Measurements from ENCODE around the gene TTC21A.

Gene TTC21A

GRCh38 chr3:39133093-39133490 is 25.6 kb downstream of the TTC21A start:
- Mint-ChIP-seq H3K27me3 (no peaks in the 10 kb centered on the region), H3K4me3 (no peak overlapping the region), H3K27ac (no peak overlapping the region), H3K36me3 (peaks cover 29% of the 10 kb centered on the region), H3K9me3 (no peaks in the 10 kb centered on the region), H3K4me1 (peaks cover 14% of the 10 kb centered on the region)
- no peak for ATAC-seq (ENCODE audit: low read depth)
- DNase-seq (ENCODE audit: low spot score in 2 of 2), result no peak

- ATAC-seq (ENCODE audit: low read depth), result no peak
- Mint-ChIP-seq H3K4me1 (peaks cover 9% of the 10 kb centered on the region), H3K27ac (no peak overlapping the region), H3K9me3 (no peaks in the 10 kb centered on the region), H3K4me3 (no peak overlapping the region), H3K27me3 (no peaks in the 10 kb centered on the region), H3K36me3 (peaks cover 29% of the 10 kb centered on the region)
- DNase-seq (ENCODE audit: low spot score in 2 of 2), result no peak
These were observed 26.3 kb downstream of the TTC21A start for GRCh38 chr3:39133822-39134221.

DNA sequence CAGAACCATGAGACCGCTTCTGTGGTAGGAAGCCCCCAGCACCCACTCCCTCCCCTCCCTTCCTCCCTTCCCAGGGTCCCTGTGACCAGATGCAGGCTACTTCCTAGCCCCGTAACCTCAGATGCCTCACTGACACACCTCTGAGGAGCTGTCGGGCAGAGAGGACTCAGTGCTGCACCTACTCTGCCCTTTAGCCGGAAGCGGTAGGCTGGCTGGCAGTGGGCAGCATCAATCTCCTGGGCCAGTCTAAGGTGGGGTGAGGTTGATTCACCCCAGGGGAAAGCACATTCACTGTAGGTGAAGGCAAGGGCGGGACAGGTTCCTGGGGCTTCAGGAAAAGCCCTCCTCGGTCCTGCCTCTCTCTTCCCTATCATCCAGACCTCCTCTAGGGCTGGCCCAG is 26.8 kb downstream of the TTC21A start:
- H3K27ac Mint-ChIP-seq, result no peak overlapping the region
- no peaks in the 10 kb centered on the region for H3K9me3 Mint-ChIP-seq
- H3K4me1 Mint-ChIP-seq, result peaks cover 9% of the 10 kb centered on the region
- ATAC-seq (ENCODE audit: low read depth) (no peak), DNase-seq (ENCODE audit: low spot score in 2 of 2) (no peak)
- peaks cover 29% of the 10 kb centered on the region for H3K36me3 Mint-ChIP-seq
- H3K27me3 Mint-ChIP-seq, result no peaks in the 10 kb centered on the region
- H3K4me3 Mint-ChIP-seq, result no peak overlapping the region

DNA sequence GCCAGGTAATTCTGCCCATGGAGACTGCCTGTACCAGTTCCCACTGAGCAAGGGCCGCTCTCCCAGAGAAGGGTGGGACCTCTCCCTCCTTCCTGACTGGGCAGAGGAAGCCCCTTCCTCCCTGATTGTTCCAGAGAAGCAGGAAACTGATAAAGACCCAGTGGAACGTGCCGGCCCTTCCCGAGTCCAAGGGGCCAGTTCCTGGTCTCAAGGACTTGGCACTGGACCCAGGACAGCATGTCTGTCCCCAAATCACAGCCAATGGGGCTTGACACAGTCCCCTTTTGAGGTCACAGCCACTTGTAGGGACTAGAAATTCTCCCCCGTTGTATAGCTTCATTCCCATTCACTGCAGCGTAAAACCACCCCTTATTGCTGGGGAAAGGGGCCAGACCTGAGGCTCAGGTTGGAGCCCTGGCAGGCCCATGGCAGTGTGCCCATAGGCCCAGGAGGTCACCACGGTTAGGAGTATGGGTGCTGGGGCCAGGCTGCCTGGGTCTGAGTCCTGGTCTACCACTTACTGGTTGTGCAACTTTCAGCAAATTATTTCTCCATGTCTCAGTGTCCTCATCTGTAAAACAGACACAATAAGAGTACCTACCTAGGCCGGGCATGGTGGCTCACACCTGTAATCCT is 27.8 kb downstream of the TTC21A start:
- Mint-ChIP-seq H3K4me3 (no peak overlapping the region), H3K27ac (no peak overlapping the region), H3K9me3 (no peaks in the 10 kb centered on the region), H3K36me3 (peaks cover 22% of the 10 kb centered on the region), H3K27me3 (no peaks in the 10 kb centered on the region), H3K4me1 (peaks cover 6% of the 10 kb centered on the region)
- DNase-seq (ENCODE audit: low spot score in 2 of 2) (no peak), ATAC-seq (ENCODE audit: low read depth) (no peak)

- peak overlapping the region; percentile 67 for H3K27ac Mint-ChIP-seq
- no peaks in the 10 kb centered on the region for H3K9me3 Mint-ChIP-seq
- peaks cover 19% of the 10 kb centered on the region for H3K36me3 Mint-ChIP-seq
- ATAC-seq (ENCODE audit: low read depth), result no peak
- H3K4me1 Mint-ChIP-seq, result peaks cover 19% of the 10 kb centered on the region
- H3K27me3 Mint-ChIP-seq, result no peaks in the 10 kb centered on the region
- H3K4me3 Mint-ChIP-seq, result no peak overlapping the region
- DNase-seq (ENCODE audit: low spot score in 2 of 2), result no peak
These were observed 29.3 kb downstream of the TTC21A start for GRCh38 chr3:39136533-39137434.

- no peak for DNase-seq (ENCODE audit: low spot score in 2 of 2)
- ATAC-seq (ENCODE audit: low read depth), result no peak
- no peak overlapping the region for H3K27ac Mint-ChIP-seq
- no peak overlapping the region for H3K4me3 Mint-ChIP-seq
- H3K9me3 Mint-ChIP-seq, result no peaks in the 10 kb centered on the region
- H3K4me1 Mint-ChIP-seq, result peaks cover 18% of the 10 kb centered on the region
- H3K36me3 Mint-ChIP-seq, result peaks cover 16% of the 10 kb centered on the region
- H3K27me3 Mint-ChIP-seq, result no peaks in the 10 kb centered on the region
These were observed 30.0 kb downstream of the TTC21A start for GRCh38 chr3:39137435-39137936.

- Mint-ChIP-seq H3K36me3 (peaks cover 20% of the 10 kb centered on the region), H3K4me3 (no peak overlapping the region), H3K27me3 (no peaks in the 10 kb centered on the region), H3K4me1 (peaks cover 17% of the 10 kb centered on the region), H3K27ac (peak overlapping the region; percentile 50), H3K9me3 (no peaks in the 10 kb centered on the region)
- DNase-seq (ENCODE audit: low spot score in 2 of 2) (no peak), ATAC-seq (ENCODE audit: low read depth) (no peak)
These were observed 30.7 kb downstream of the TTC21A start for GRCh38 chr3:39137991-39138803.

DNA sequence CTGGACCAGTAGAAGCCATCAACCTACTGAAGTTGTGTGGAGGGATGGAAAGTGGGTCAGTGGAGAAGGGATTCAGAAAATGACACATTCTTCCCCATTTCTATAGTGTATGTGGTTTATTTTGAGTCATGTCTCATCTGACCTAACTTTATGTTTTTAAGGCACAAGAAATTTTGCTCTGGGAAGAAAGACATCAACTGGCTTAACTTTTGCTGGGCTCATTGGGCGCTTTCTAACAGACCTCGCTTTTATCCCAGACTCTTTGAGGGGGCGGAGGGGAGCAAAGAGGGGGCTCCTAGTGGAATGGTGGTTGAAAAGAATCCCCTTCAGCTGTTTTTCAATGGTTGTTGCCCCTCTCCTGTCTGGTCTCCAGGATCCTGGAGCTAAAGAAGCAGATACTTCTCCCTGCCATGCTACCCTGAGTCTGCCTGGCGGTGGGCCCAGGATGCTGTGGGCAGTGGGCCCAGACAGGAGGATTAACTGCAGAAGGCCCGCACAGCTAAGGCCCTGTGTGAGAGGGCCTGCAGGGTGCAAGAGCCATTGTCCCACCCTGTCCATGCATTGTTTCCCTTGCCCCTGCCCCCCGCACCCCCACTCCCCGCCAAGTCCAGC is 31.4 kb downstream of the TTC21A start:
- DNase-seq (ENCODE audit: low spot score in 2 of 2) (no peak), ATAC-seq (ENCODE audit: low read depth) (no peak)
- Mint-ChIP-seq H3K27me3 (no peaks in the 10 kb centered on the region), H3K36me3 (peaks cover 18% of the 10 kb centered on the region), H3K4me1 (peaks cover 17% of the 10 kb centered on the region), H3K27ac (peak overlapping the region; percentile 50), H3K9me3 (no peaks in the 10 kb centered on the region), H3K4me3 (no peak overlapping the region)

DNA sequence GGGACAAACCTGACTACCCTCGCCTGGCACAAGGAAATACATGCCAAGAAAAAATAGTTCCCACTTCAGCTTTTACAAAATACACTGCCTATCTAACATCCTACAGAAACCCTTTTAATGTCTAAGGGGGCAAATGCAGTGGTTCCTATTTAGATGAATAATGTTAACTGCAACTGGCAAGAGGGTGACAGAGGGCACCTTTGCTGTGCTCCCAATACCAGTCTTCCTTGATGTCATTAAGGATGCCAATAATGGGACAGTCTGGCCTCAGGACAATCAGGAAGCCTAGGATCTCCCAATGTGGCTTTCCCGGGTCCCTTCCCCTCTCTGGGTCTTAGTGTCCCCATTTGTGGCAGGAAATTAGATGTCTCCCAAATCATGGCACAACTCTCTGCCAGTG is 32.0 kb downstream of the TTC21A start:
- H3K27ac Mint-ChIP-seq, result peak overlapping the region; percentile 50
- ATAC-seq (ENCODE audit: low read depth) (no peak), DNase-seq (ENCODE audit: low spot score in 2 of 2) (no peak)
- no peaks in the 10 kb centered on the region for H3K27me3 Mint-ChIP-seq
- no peaks in the 10 kb centered on the region for H3K9me3 Mint-ChIP-seq
- peaks cover 22% of the 10 kb centered on the region for H3K36me3 Mint-ChIP-seq
- peaks cover 18% of the 10 kb centered on the region for H3K4me1 Mint-ChIP-seq
- no peak overlapping the region for H3K4me3 Mint-ChIP-seq

DNA sequence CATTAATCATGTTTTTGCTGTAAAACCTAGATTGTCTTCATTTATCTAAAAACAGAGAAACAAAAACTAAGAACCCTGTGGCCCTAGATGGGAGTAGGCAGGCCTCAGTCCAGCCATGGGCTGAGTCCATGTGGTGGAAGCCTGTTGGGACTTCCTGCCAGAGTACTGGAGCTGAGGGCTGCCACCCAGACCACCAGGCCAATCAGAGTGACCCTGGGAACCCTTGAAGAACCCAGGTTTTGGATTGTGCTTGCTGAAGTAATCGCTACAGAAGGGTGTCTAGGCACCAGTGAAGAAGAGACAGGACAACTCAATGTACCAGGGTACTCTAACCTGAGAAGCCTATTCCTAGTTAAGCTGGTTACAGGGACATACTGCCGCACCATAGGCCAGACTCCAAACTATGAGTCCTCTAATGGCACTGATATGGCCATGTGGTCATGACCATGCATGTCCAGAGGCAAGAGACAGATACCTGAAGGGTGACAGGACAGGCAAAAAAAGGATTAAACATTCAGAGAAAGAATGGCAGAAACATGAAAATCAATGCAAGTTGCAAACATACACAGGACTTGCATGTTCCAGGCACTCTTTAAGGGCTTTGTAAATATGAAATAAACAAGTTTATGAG is 33.0 kb downstream of the TTC21A start:
- DNase-seq (ENCODE audit: low spot score in 2 of 2), result no peak
- no peaks in the 10 kb centered on the region for H3K9me3 Mint-ChIP-seq
- peak overlapping the region; percentile 14 for H3K4me3 Mint-ChIP-seq
- peak overlapping the region; percentile 88 for H3K27ac Mint-ChIP-seq
- H3K27me3 Mint-ChIP-seq, result no peaks in the 10 kb centered on the region
- H3K36me3 Mint-ChIP-seq, result peaks cover 23% of the 10 kb centered on the region
- ATAC-seq (ENCODE audit: low read depth), result no peak
- H3K4me1 Mint-ChIP-seq, result peaks cover 21% of the 10 kb centered on the region

GRCh38 chr3:39141171-39141995 is 33.9 kb downstream of the TTC21A start:
- H3K4me3 Mint-ChIP-seq, result peak overlapping the region; percentile 46
- DNase-seq (ENCODE audit: low spot score in 2 of 2), result no peak

GRCh38 chr3:39142067-39142466 is 34.6 kb downstream of the TTC21A start:
- Mint-ChIP-seq H3K9me3 (no peaks in the 10 kb centered on the region), H3K27ac (peak overlapping the region; percentile 88), H3K36me3 (peaks cover 23% of the 10 kb centered on the region), H3K4me3 (no peak overlapping the region), H3K4me1 (peaks cover 34% of the 10 kb centered on the region), H3K27me3 (no peaks in the 10 kb centered on the region)
- ATAC-seq (ENCODE audit: low read depth) (peak; percentile 6), DNase-seq (ENCODE audit: low spot score in 2 of 2) (no peak)

More at GRCh38 chr3:39141171-39141995, 33.9 kb downstream of the TTC21A start:
- peaks cover 28% of the 10 kb centered on the region for H3K4me1 Mint-ChIP-seq
- H3K9me3 Mint-ChIP-seq, result no peaks in the 10 kb centered on the region
- H3K27ac Mint-ChIP-seq, result peak overlapping the region; percentile 88
- H3K36me3 Mint-ChIP-seq, result peaks cover 24% of the 10 kb centered on the region
- H3K27me3 Mint-ChIP-seq, result no peaks in the 10 kb centered on the region
- peak; percentile 26 for ATAC-seq (ENCODE audit: low read depth)
